LHCN-M2 (cell line): Measurements from ENCODE around the gene ATG9A. TPM values are rescaled to one million over a fixed set of nuclear protein-coding genes. Genes with fewer than 3 reads are reported as not detected.

Source experiments
- DNase-seq: peaks from one replicate; pipeline ENCODE4 v3.0.0-alpha.2; 2012; ENCODE audit warnings: low read depth
- total RNA-seq: library from RNA; depleted of rRNA; stranded (reverse); fragments of >200 nt; gene quantifications from 2 replicates; pipeline ENCODE4 v1.2.3, GENCODE V29; 2014; rRNA removed

ATG9A gene
- total RNA-seq, 1 experiment from 2014 or later, result 57.0 TPM

GRCh38 chr2:219176818-219177551 lies 52.5 kb downstream of the ATG9A start, which contains the start of gene CNPPD1:
TSS of gene CNPPD1 (minus strand) at chr2:219176925. CDS start at chr2:219176828, 97 bp downstream.
- DNase-seq, result peak; percentile 73

- peak; percentile 38 for DNase-seq
These were observed 53.3 kb downstream of the ATG9A start for GRCh38 chr2:219175928-219176817.

GRCh38 chr2:219175486-219175885 lies 54.0 kb downstream of the ATG9A start:
- DNase-seq, result no peak

GRCh38 chr2:219174801-219175200 lies 54.6 kb downstream of the ATG9A start:
- DNase-seq, result no peak

- DNase-seq, result no peak
These were observed 55.3 kb downstream of the ATG9A start for GRCh38 chr2:219174146-219174545.

GRCh38 chr2:219173176-219173575 lies 56.3 kb downstream of the ATG9A start:
- no peak for DNase-seq

- no peak for DNase-seq
These were observed 56.9 kb downstream of the ATG9A start for GRCh38 chr2:219172231-219173154.

- DNase-seq, result peak; percentile 84
These were observed 58.2 kb downstream of the ATG9A start for GRCh38 chr2:219171231-219171651.

- no peak for DNase-seq
These were observed 59.3 kb downstream of the ATG9A start, which contains the start of gene SLC23A3 for GRCh38 chr2:219169930-219170654. TSS of gene SLC23A3 (minus strand) at chr2:219170029. CDS start at chr2:219169984, 45 bp downstream.

Other genes starting within 250 kb of the ATG9A start
- gene FEV, start 244.5 kb downstream of the ATG9A start, total RNA-seq, result not detected in 2 replicates
- gene CRYBA2, start 236.2 kb downstream of the ATG9A start, total RNA-seq, result not detected in 2 replicates
- under 0.01 TPM in 1 of 2 replicates, not detected in the other for gene CFAP65, start 188.1 kb downstream of the ATG9A start, total RNA-seq
- gene IHH, start 168.7 kb downstream of the ATG9A start, total RNA-seq, result not detected in 2 replicates
- gene NHEJ1, start 68.8 kb downstream of the ATG9A start, total RNA-seq, result 18.0 and 22.2 TPM in 2 replicates
- gene SLC23A3, start 59.6 kb downstream of the ATG9A start, total RNA-seq, result 0.06 TPM in 1 of 2 replicates, not detected in the other
- gene CNPPD1, start 52.7 kb downstream of the ATG9A start, total RNA-seq, result 21.3 and 22.8 TPM in 2 replicates
- gene RETREG2, start 51.4 kb downstream of the ATG9A start, total RNA-seq, result 70.3 and 88.3 TPM in 2 replicates
- 34.0 and 39.9 TPM in 2 replicates for gene ZFAND2B, start 22.9 kb downstream of the ATG9A start, total RNA-seq
- 22.7 and 23.5 TPM in 2 replicates for gene ABCB6, start 10.7 kb downstream of the ATG9A start, total RNA-seq
- gene ANKZF1, start 170 bp upstream of the ATG9A start, total RNA-seq, result 26.3 and 30.1 TPM in 2 replicates
- gene GLB1L, start 15.8 kb upstream of the ATG9A start, total RNA-seq, result 7.4 and 12.3 TPM in 2 replicates
- gene STK16, start 15.8 kb upstream of the ATG9A start, total RNA-seq, result 22.3 and 27.1 TPM in 2 replicates
- not detected in 2 replicates for gene TUBA4B, start 23.6 kb upstream of the ATG9A start, total RNA-seq
- gene TUBA4A, start 24.3 kb upstream of the ATG9A start, total RNA-seq, result 211 and 235 TPM in 2 replicates
- gene DNAJB2, start 49.7 kb upstream of the ATG9A start, total RNA-seq, result 21.5 and 28.3 TPM in 2 replicates
- 1.5 and 2.8 TPM in 2 replicates for gene PTPRN, start 79.8 kb upstream of the ATG9A start, total RNA-seq
- gene RESP18, start 103.1 kb upstream of the ATG9A start, total RNA-seq, result not detected in 2 replicates
- gene DNPEP, start 158.3 kb upstream of the ATG9A start, total RNA-seq, result 55.0 and 63.7 TPM in 2 replicates
- gene DES, start 188.7 kb upstream of the ATG9A start, total RNA-seq, result 863 and 1,551 TPM in 2 replicates
- 36.2 and 41.5 TPM in 2 replicates for gene SPEG, start 205.2 kb upstream of the ATG9A start, total RNA-seq